B cell (primary cell): ENCODE measurements around the gene MYBPC3. TPM values are rescaled to one million over a fixed set of nuclear protein-coding genes. Genes with fewer than 3 reads are reported as not detected.

ENCODE experiments used
- ATAC-seq: fragments of 200-7000 bp; cut with Tn5 transposase; one replicate; pipeline ENCODE4 v1.10.0; 2021; ENCODE audit warnings: low read depth, mild to moderate bottlenecking, moderate number of reproducible peaks, moderate library complexity
- CTCF ChIA-PET: fragments of 350-600 bp; sonication (Branson Sonifier 250); formaldehyde crosslinking; loops from one replicate; lab custom pipeline; 2021; ENCODE audit warnings: antibody characterized with exemption, inconsistent platforms; lab: Charles Lee
- POLR2A ChIA-PET: fragments of 350-600 bp; sonication (Branson Sonifier 250); formaldehyde crosslinking; loops from one replicate; lab custom pipeline; 2021; ENCODE audit warnings: antibody characterized with exemption; lab: Charles Lee
- DNase-seq: peaks from one replicate; pipeline ENCODE4 v3.0.0; 2013
- H2AFZ ChIP-seq: 2 replicates; pipeline ENCODE4 v1.6.1; 2012; ENCODE audit warnings: mild to moderate bottlenecking, low read depth, low read length; ENCODE audit not compliant: insufficient read depth, poor library complexity, severe bottlenecking
- H3K27ac ChIP-seq, 2 donors: 1 replicate in 1 of 2; 2 replicates in 1 of 2; pipeline ENCODE4 v1.5.1; 2012 to 2013; ENCODE audit warnings: low read length in 2 of 2, mild to moderate bottlenecking in 2 of 2, moderate library complexity in 1 of 2
- H3K27me3 ChIP-seq, 4 experiments: fragments of 200-600 bp in 1 of 4; sonication (generic) in 1 of 4; replicated peaks in 1 of 4; 1 replicate in 2 of 4; 2 replicates in 2 of 4; pipeline versions ENCODE4 v1.6.1 to v1.7.0; 2013 to 2016; ENCODE audit warnings: low read length in 3 of 4, mild to moderate bottlenecking in 2 of 4, mixed read lengths in 1 of 4, moderate library complexity in 1 of 4; ENCODE audit not compliant: insufficient read depth in 4 of 4, control insufficient read depth in 3 of 4; ENCODE audit errors: control extremely low read depth in 1 of 4
- H3K36me3 ChIP-seq, 2 experiments: replicated peaks in 1 of 2; 1 replicate in 1 of 2; 2 replicates in 1 of 2; pipeline versions ENCODE4 v1.6.1 to v1.7.1; 2013; ENCODE audit warnings: low read length in 1 of 2; ENCODE audit not compliant: insufficient read depth in 2 of 2, control insufficient read depth in 1 of 2; ENCODE audit errors: control extremely low read depth in 1 of 2, extremely low read depth in 1 of 2
- H3K4me1 ChIP-seq, 2 donors: fragments of 200-600 bp in 1 of 2; sonication (generic) in 1 of 2; 1 replicate in 1 of 2; 2 replicates in 1 of 2; pipeline versions ENCODE4 v1.5.1 to v1.6.1; 2013 to 2017; ENCODE audit warnings: low read length in 2 of 2; ENCODE audit not compliant: control insufficient read depth in 2 of 2, insufficient read depth in 2 of 2
- H3K4me2 ChIP-seq: replicated peaks from 2 replicates; pipeline ENCODE3; 2012; ENCODE audit warnings: mild to moderate bottlenecking, low read depth, low read length; ENCODE audit not compliant: poor library complexity, severe bottlenecking
- H3K4me3 ChIP-seq, 5 experiments: fragments of 200-600 bp in 1 of 5; sonication (generic) in 1 of 5; 1 replicate in 3 of 5; 2 replicates in 2 of 5; pipeline versions ENCODE4 v1.5.1 to v1.7.0; 2011 to 2016; ENCODE audit warnings: low read length in 4 of 5, mild to moderate bottlenecking in 4 of 5, low read depth in 2 of 5, control low read depth in 1 of 5, moderate library complexity in 1 of 5; ENCODE audit not compliant: insufficient read depth in 1 of 5; ENCODE audit errors: control extremely low read depth in 1 of 5, extremely low read depth in 1 of 5
- H3K79me2 ChIP-seq: fragments of 200-600 bp; sonication (generic); one replicate; pipeline ENCODE4 v1.6.0; 2016; ENCODE audit warnings: low read length; ENCODE audit not compliant: control insufficient read depth, insufficient read depth
- H3K9ac ChIP-seq: fragments of 200-600 bp; sonication (generic); 2 replicates; pipeline ENCODE4 v1.6.1; 2017; ENCODE audit warnings: mild to moderate bottlenecking, low read length, moderate library complexity
- H3K9me3 ChIP-seq, 3 donors: one replicate each; pipeline versions ENCODE4 v1.6.1 to v1.7.1; 2013; ENCODE audit warnings: low read length in 2 of 3; ENCODE audit not compliant: control insufficient read depth in 2 of 3, insufficient read depth in 1 of 3; ENCODE audit errors: control extremely low read depth in 1 of 3
- H4K20me1 ChIP-seq: 2 replicates; pipeline ENCODE4 v1.6.0; 2012; ENCODE audit warnings: mild to moderate bottlenecking, low read length; ENCODE audit not compliant: insufficient read depth, control insufficient read depth, poor library complexity, severe bottlenecking
- H3K27ac Mint-ChIP-seq: one replicate; pipeline ENCODE4 v1.8.0; 2021; ENCODE audit warnings: mixed read lengths
- H3K27me3 Mint-ChIP-seq: one replicate; pipeline ENCODE4 v1.8.0; 2021; ENCODE audit warnings: mixed read lengths
- H3K4me1 Mint-ChIP-seq: one replicate; pipeline ENCODE4 v1.8.0; 2021; ENCODE audit warnings: mixed read lengths
- H3K4me3 Mint-ChIP-seq: one replicate; pipeline ENCODE4 v1.8.0; 2021; ENCODE audit warnings: mixed read lengths
- H3K9me3 Mint-ChIP-seq: one replicate; pipeline ENCODE4 v1.8.0; 2022; ENCODE audit warnings: mixed read lengths; ENCODE audit not compliant: insufficient read depth
- EZH2 ChIP-seq: IDR thresholded peaks from 2 replicates; pipeline ENCODE4 v1.6.1; 2012; ENCODE audit warnings: borderline replicate concordance, low read depth, mild to moderate bottlenecking, moderate library complexity, low read length; ENCODE audit not compliant: insufficient read depth, poor library complexity, severe bottlenecking
- WGBS: methylation state at CpG from one replicate; pipeline ENCODE4 v1.1.5; 2013; ENCODE audit warnings: missing lambda C conversion rate; ENCODE audit not compliant: insufficient coverage; 5-methylcytosine and 5-hydroxymethylcytosine counted together
- intact Hi-C: fragments of 100-400 bp; cut with micrococcal nuclease; formaldehyde crosslinking; loops from one replicate; pipeline ENCODE4 v1.10.0; 2022
- polyA plus RNA-seq: library from polyadenylated mRNA; depleted of rRNA; stranded (reverse); fragments of >200 nt; gene quantifications from 2 replicates; pipeline ENCODE4 v1.2.3, GENCODE V29; 2012
- total RNA-seq, 2 donors: library from RNA; stranded (reverse); fragments of 120-200 nt in 1 of 2; gene quantifications; 1 replicate in 1 of 2; 2 replicates in 1 of 2; pipeline versions ENCODE4 v1.2.3 to v1.2.4, GENCODE V29; 2013 to 2022
- TF ChIP-seq, protein P1 (sequence below): fragments of 200-600 bp; IDR thresholded peaks from one replicate; pipeline ENCODE4 v1.8.0; 2022; ENCODE audit warnings: antibody characterized with exemption, mild to moderate bottlenecking

The MYBPC3 gene
- total and polyA plus RNA-seq, 2 donors (not counting 1 experiment from before 2014, with no cell fraction given) = 0.67 to 1.4 TPM

DNA sequence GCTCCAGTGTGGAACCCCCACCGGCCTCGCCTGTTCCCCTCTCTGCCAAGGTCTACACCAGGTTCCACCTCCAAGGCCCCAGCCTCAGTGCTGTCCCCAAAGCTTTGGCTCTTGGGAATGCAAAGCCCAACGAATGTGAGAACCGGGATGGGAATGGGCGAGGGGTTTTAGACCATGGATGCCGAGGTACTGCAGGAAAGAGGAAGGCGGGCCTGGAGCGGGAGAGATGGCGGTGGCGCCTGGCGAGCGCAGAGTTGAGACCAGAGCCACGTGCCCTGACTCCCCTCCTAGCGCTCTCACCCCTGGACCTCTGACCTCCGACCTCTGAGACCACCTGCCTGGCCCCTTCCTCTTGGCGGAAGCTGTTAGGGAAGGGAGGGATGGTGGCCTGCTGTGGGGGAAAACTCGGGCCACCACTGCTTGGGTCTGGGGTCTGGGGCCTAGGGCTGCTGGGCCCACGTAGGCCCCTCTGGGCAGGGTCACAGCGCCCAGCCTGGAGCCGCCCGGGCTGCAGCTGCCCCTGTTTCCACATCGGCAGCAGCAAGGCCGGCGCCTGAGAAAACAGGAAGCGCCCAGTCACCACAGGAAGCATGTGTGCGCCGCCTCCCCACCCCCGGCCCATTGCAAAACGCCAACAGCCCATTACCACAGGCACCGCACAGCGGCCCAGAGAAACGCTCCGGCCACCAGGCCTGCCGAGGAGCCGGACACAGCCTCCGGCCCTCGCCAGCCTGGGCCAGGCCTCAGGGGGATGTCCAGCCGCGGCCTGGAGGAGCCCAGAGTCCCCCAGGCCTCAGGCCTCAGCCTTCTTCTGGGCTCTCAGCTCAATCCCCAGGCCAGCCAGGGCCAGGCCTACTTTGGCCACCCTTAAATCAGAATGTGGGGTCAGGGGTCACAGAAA lies 42.1 kb upstream of the MYBPC3 start:
- H3K4me1 ChIP-seq = peaks cover 59 to 82% of the 10 kb centered on the region in 2 donors
- peaks cover 36% of the 10 kb centered on the region for H3K79me2 ChIP-seq
- H3K36me3 ChIP-seq = no peaks in the 10 kb centered on the region
- ATAC-seq (peak; percentile 76), DNase-seq (peak; percentile 80)
- H3K27me3 Mint-ChIP-seq = no peaks in the 10 kb centered on the region
- TF ChIP-seq EZH2 = no peak
- TF ChIP-seq, protein P1, sequence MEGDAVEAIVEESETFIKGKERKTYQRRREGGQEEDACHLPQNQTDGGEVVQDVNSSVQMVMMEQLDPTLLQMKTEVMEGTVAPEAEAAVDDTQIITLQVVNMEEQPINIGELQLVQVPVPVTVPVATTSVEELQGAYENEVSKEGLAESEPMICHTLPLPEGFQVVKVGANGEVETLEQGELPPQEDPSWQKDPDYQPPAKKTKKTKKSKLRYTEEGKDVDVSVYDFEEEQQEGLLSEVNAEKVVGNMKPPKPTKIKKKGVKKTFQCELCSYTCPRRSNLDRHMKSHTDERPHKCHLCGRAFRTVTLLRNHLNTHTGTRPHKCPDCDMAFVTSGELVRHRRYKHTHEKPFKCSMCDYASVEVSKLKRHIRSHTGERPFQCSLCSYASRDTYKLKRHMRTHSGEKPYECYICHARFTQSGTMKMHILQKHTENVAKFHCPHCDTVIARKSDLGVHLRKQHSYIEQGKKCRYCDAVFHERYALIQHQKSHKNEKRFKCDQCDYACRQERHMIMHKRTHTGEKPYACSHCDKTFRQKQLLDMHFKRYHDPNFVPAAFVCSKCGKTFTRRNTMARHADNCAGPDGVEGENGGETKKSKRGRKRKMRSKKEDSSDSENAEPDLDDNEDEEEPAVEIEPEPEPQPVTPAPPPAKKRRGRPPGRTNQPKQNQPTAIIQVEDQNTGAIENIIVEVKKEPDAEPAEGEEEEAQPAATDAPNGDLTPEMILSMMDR = no peak
- no peaks in the 10 kb centered on the region for H3K9me3 ChIP-seq
- ChIA-PET CTCF (interaction anchor here (1.2 to 5.7 kb wide), 7 partner anchors 8 to 215 kb away, joined by 3 to 72 read pairs (median 8); partner anchors contain the start of genes ACP2 and SPI1), POLR2A (interaction anchor here (0.5 to 4.1 kb wide), 7 partner anchors 9 to 185 kb away, joined by 3 to 39 read pairs (median 4); partner anchors contain the start of genes DDB2 and SPI1)
- peak overlapping the region; percentile 2 to 55 (median 45) for H3K4me3 ChIP-seq
- peak overlapping the region; percentile 85 for H3K4me3 Mint-ChIP-seq
- H3K4me1 Mint-ChIP-seq = peaks cover 70% of the 10 kb centered on the region
- peak overlapping the region; percentile 95 to 97 for H3K27ac ChIP-seq
- no peaks in the 10 kb centered on the region for H3K27me3 ChIP-seq
- H3K9me3 Mint-ChIP-seq = no peaks in the 10 kb centered on the region
- no peaks in the 10 kb centered on the region for H4K20me1 ChIP-seq
- 11% methylated on average over 27 of the region's 39 CpGs for WGBS
- peak overlapping the region; percentile 88 for H2AFZ ChIP-seq
- H3K9ac ChIP-seq = peak overlapping the region; percentile 66
- H3K27ac Mint-ChIP-seq = peak overlapping the region; percentile 98
- intact Hi-C loops = loop anchor here (1.0 kb wide), 3 partner anchors 14 to 20 kb away; partner anchors contain the start of genes SLC39A13 and SPI1
- peak overlapping the region; percentile 81 for H3K4me2 ChIP-seq

DNA sequence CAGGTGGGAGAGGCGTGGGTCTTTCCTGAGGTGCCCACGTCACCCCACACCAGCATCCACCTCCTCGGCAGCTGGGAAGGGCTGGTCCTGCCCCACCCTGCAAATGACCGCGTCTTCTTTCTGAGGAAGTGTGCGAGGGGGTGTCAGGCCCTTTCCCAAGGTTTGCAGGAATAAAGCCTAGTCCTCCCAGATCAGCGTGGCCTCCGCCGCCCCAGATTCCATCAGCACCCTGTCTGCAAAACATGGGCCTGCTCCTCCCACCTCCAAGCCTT lies 41.5 kb upstream of the MYBPC3 start:
- Mint-ChIP-seq H3K4me1 (peaks cover 69% of the 10 kb centered on the region), H3K4me3 (peak overlapping the region; percentile 85), H3K27me3 (no peaks in the 10 kb centered on the region), H3K9me3 (no peaks in the 10 kb centered on the region), H3K27ac (peak overlapping the region; percentile 98)
- Histone ChIP-seq H3K9me3 (no peaks in the 10 kb centered on the region), H3K36me3 (no peaks in the 10 kb centered on the region), H3K4me2 (peak overlapping the region; percentile 81), H3K4me1 (peaks cover 55 to 80% of the 10 kb centered on the region in 2 donors), H3K9ac (peak overlapping the region; percentile 66), H3K79me2 (peaks cover 37% of the 10 kb centered on the region), H4K20me1 (no peaks in the 10 kb centered on the region), H3K4me3 (peak overlapping the region in 2 of 5 experiments; percentile 45 to 55), H3K27ac (peak overlapping the region; percentile 95 to 97), H2AFZ (peak overlapping the region; percentile 88), H3K27me3 (no peaks in the 10 kb centered on the region)
- intact Hi-C loops = loop anchor here (1.0 kb wide), 3 partner anchors 14 to 20 kb away; partner anchors contain the start of genes SLC39A13 and SPI1
- DNase-seq (no peak), ATAC-seq (no peak)
- 40% methylated on average over 3 of the region's 9 CpGs for WGBS
- ChIA-PET CTCF (interaction anchor here (1.1 to 5.7 kb wide), 7 partner anchors 8 to 214 kb away, joined by 3 to 72 read pairs (median 8); partner anchors contain the start of gene SPI1), POLR2A (interaction anchor here (0.9 to 4.1 kb wide), 5 partner anchors 9 to 20 kb away, joined by 3 to 39 read pairs (median 4); partner anchors contain the start of gene SPI1)
- TF ChIP-seq, protein P1 = no peak
- no peak for TF ChIP-seq EZH2
